SK-N-SH (cell line): ENCODE results near the gene BTBD16.

Source experiments
- SIN3A ChIP-seq: IDR thresholded peaks from 2 replicates; pipeline ENCODE4 v1.6.1; 2012; ENCODE audit warnings: low read depth, mild to moderate bottlenecking, low read length, moderate library complexity, borderline replicate concordance
- TF ChIP-seq, protein P1 (sequence below): fragments of 200-600 bp; sonication (generic); IDR thresholded peaks from 2 replicates; pipeline ENCODE4 v1.6.1; 2017; ENCODE audit warnings: antibody characterized with exemption, mild to moderate bottlenecking, moderate library complexity
- TF ChIP-seq, protein P2 (sequence below): IDR thresholded peaks from 2 replicates; pipeline ENCODE4 v1.4.0; 2012; ENCODE audit warnings: low read depth

DNA sequence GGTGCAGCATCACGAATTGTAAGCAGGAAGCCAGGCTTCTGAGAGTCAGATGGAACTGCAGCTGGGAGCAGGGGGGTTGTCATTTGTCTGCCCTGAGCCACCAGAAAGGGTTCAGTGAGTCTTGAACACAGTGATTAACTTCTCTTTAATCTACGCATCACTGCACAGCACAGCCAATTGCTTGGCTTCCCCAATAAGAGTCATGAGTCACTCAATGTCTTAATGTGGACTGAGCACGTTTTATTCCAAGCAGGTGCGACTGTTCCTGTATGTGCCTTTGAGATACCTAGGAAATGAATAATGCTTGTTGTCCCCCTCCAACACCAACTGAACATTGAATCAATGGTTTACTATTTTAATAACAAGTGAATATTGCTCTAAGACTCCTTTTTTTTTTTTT, 77.4 kb downstream of the BTBD16 start:
- TF ChIP-seq, protein P1, sequence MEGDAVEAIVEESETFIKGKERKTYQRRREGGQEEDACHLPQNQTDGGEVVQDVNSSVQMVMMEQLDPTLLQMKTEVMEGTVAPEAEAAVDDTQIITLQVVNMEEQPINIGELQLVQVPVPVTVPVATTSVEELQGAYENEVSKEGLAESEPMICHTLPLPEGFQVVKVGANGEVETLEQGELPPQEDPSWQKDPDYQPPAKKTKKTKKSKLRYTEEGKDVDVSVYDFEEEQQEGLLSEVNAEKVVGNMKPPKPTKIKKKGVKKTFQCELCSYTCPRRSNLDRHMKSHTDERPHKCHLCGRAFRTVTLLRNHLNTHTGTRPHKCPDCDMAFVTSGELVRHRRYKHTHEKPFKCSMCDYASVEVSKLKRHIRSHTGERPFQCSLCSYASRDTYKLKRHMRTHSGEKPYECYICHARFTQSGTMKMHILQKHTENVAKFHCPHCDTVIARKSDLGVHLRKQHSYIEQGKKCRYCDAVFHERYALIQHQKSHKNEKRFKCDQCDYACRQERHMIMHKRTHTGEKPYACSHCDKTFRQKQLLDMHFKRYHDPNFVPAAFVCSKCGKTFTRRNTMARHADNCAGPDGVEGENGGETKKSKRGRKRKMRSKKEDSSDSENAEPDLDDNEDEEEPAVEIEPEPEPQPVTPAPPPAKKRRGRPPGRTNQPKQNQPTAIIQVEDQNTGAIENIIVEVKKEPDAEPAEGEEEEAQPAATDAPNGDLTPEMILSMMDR, result no peak
- TF ChIP-seq SIN3A, result no peak
- TF ChIP-seq, protein P2, sequence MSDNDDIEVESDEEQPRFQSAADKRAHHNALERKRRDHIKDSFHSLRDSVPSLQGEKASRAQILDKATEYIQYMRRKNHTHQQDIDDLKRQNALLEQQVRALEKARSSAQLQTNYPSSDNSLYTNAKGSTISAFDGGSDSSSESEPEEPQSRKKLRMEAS, result no peak
